ENCODE measurements around the gene ME2. TPM values are rescaled to one million over a fixed set of nuclear protein-coding genes. Genes with fewer than 3 reads are reported as not detected.

Gene ME2
- total RNA-seq, 1 experiment from 2014 or later, result 49.4 TPM

DNA sequence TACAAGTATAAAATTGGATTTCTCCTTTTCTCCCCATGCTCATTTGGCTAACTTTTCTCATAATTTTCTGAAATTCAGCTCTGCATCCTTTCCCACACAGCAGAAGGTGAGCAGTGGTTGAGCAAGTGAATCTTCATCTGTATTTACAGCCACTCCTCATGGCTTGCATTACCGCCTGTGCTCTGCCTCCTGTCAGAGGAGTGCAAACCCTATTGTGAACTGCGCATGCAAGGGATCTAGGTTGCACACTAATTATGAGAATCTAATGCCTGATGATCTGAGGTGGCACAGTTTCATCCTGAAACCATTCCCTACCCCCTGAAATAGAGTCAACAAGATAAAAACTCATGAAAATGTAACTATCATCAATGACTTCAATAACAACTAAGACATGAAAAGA is 20.0 kb downstream of the ME2 start:
- no peak overlapping the region for H2AK5ac ChIP-seq (ENCODE audit: insufficient read length, low read length)
- no peak overlapping the region for H2BK12ac ChIP-seq (ENCODE audit: insufficient read length, low read depth, low read length)
- H2BK15ac ChIP-seq (ENCODE audit: low read depth, low read length), result no peak overlapping the region
- no peak overlapping the region for H3K14ac ChIP-seq (ENCODE audit: insufficient read depth, low read length)
- no peak overlapping the region for H2BK20ac ChIP-seq (ENCODE audit: low read depth, low read length, poor library complexity, severe bottlenecking)
- no peaks in the 10 kb centered on the region; the same call in 1 of the 2 replicates for H3K4me1 ChIP-seq (ENCODE audit: insufficient read depth, low read length)
- H3K4ac ChIP-seq (ENCODE audit: low read depth, low read length), result no peak overlapping the region
- H3K4me3 Mint-ChIP-seq, result no peak overlapping the region
- H4K8ac ChIP-seq (replicated peaks; ENCODE audit: insufficient read length, low read depth, low read length), result no peak overlapping the region
- H3K36me3 Mint-ChIP-seq (ENCODE audit: insufficient read depth in 1 of 3, low read depth in 3 of 3), result peaks cover 39 to 52% (median 44%) of the 10 kb centered on the region in 3 experiments
- no peaks in the 10 kb centered on the region for H3K79me2 ChIP-seq (ENCODE audit: insufficient read depth, low read length)
- H2BK5ac ChIP-seq (ENCODE audit: insufficient read length, low read length), result no peak overlapping the region
- no peak for DNase-seq
- no peak overlapping the region for H3T11ph ChIP-seq (ENCODE audit: low read length)
- no peak overlapping the region for H3K23ac ChIP-seq (ENCODE audit: insufficient read length, low read depth, low read length)
- H3K9ac ChIP-seq (ENCODE audit: extremely low read depth, insufficient read length, low read length), result no peak overlapping the region
- no peak overlapping the region for H3K27ac ChIP-seq (ENCODE audit: insufficient read length, low read depth, low read length)
- WGBS (ENCODE audit: extremely low coverage, insufficient read length, low lambda C conversion rate), result no CpG with 5 or more reads among the region's 2 CpGs
- H4K20me1 ChIP-seq (ENCODE audit: control insufficient read depth, insufficient read depth, insufficient read length), result no peaks in the 10 kb centered on the region
- H3K56ac ChIP-seq (ENCODE audit: insufficient read length, low read depth, low read length), result no peak overlapping the region
- H3K27me3 ChIP-seq (ENCODE audit: insufficient read depth, low read length), result no peaks in the 10 kb centered on the region
- H3K18ac ChIP-seq (ENCODE audit: insufficient read length, low read depth, low read length), result no peak overlapping the region
- no peak overlapping the region for H4K91ac ChIP-seq (ENCODE audit: insufficient read length, low read depth, low read length)
- no peak for TF ChIP-seq CTCF (conservative IDR thresholded peaks at IDR 0.05)
- no peak overlapping the region for H3K4me2 ChIP-seq (ENCODE audit: insufficient read depth, insufficient read length, low read length)
- H3K9me3 Mint-ChIP-seq, result peaks cover 10 to 20% of the 10 kb centered on the region in 2 experiments
- H3K4me1 Mint-ChIP-seq, result peaks cover 12 to 18% of the 10 kb centered on the region in 2 experiments
- no peak overlapping the region for H3K27ac Mint-ChIP-seq
- no peak overlapping the region for H4K5ac ChIP-seq (ENCODE audit: insufficient read length, low read depth, low read length)
- no peaks in the 10 kb centered on the region for H3K23me2 ChIP-seq (ENCODE audit: insufficient read length, low read depth, low read length, poor library complexity, severe bottlenecking)
- H3K9me3 ChIP-seq (ENCODE audit: control insufficient read depth, low read depth, low read length), result no peaks in the 10 kb centered on the region
- H2AFZ ChIP-seq (ENCODE audit: low read length), result no peak overlapping the region
- H3K79me1 ChIP-seq (ENCODE audit: insufficient read depth, low read depth, low read length, poor library complexity, severe bottlenecking), result peaks cover 2% of the 10 kb centered on the region
- H2BK120ac ChIP-seq (ENCODE audit: low read depth, low read length, poor library complexity, severe bottlenecking), result no peak overlapping the region
- H3K27me3 Mint-ChIP-seq (ENCODE audit: low read depth), result no peaks in the 10 kb centered on the region

Measured in H9 (cell line).